B cell (primary cell): ENCODE measurements around the gene SHMT2. TPM values are rescaled to one million over a fixed set of nuclear protein-coding genes. Genes with fewer than 3 reads are reported as not detected.

Experiments used
- ATAC-seq: fragments of 200-7000 bp; cut with Tn5 transposase; one replicate; pipeline ENCODE4 v1.10.0; 2021; ENCODE audit warnings: low read depth, mild to moderate bottlenecking, moderate number of reproducible peaks, moderate library complexity
- CTCF ChIA-PET: fragments of 350-600 bp; sonication (Branson Sonifier 250); formaldehyde crosslinking; loops from one replicate; lab custom pipeline; 2021; ENCODE audit warnings: antibody characterized with exemption, inconsistent platforms; lab: Charles Lee
- POLR2A ChIA-PET: fragments of 350-600 bp; sonication (Branson Sonifier 250); formaldehyde crosslinking; loops from one replicate; lab custom pipeline; 2021; ENCODE audit warnings: antibody characterized with exemption; lab: Charles Lee
- DNase-seq: peaks from one replicate; pipeline ENCODE4 v3.0.0; 2013
- H2AFZ ChIP-seq: 2 replicates; pipeline ENCODE4 v1.6.1; 2012; ENCODE audit warnings: mild to moderate bottlenecking, low read depth, low read length; ENCODE audit not compliant: insufficient read depth, poor library complexity, severe bottlenecking
- H3K27ac ChIP-seq, 2 donors: 1 replicate in 1 of 2; 2 replicates in 1 of 2; pipeline ENCODE4 v1.5.1; 2012 to 2013; ENCODE audit warnings: low read length in 2 of 2, mild to moderate bottlenecking in 2 of 2, moderate library complexity in 1 of 2
- H3K27me3 ChIP-seq, 4 experiments: fragments of 200-600 bp in 1 of 4; sonication (generic) in 1 of 4; replicated peaks in 1 of 4; 1 replicate in 2 of 4; 2 replicates in 2 of 4; pipeline versions ENCODE4 v1.6.1 to v1.7.0; 2013 to 2016; ENCODE audit warnings: low read length in 3 of 4, mild to moderate bottlenecking in 2 of 4, mixed read lengths in 1 of 4, moderate library complexity in 1 of 4; ENCODE audit not compliant: insufficient read depth in 4 of 4, control insufficient read depth in 3 of 4; ENCODE audit errors: control extremely low read depth in 1 of 4
- H3K36me3 ChIP-seq, 2 experiments: replicated peaks in 1 of 2; 1 replicate in 1 of 2; 2 replicates in 1 of 2; pipeline versions ENCODE4 v1.6.1 to v1.7.1; 2013; ENCODE audit warnings: low read length in 1 of 2; ENCODE audit not compliant: insufficient read depth in 2 of 2, control insufficient read depth in 1 of 2; ENCODE audit errors: control extremely low read depth in 1 of 2, extremely low read depth in 1 of 2
- H3K4me1 ChIP-seq, 2 donors: fragments of 200-600 bp in 1 of 2; sonication (generic) in 1 of 2; 1 replicate in 1 of 2; 2 replicates in 1 of 2; pipeline versions ENCODE4 v1.5.1 to v1.6.1; 2013 to 2017; ENCODE audit warnings: low read length in 2 of 2; ENCODE audit not compliant: control insufficient read depth in 2 of 2, insufficient read depth in 2 of 2
- H3K4me2 ChIP-seq: replicated peaks from 2 replicates; pipeline ENCODE3; 2012; ENCODE audit warnings: mild to moderate bottlenecking, low read depth, low read length; ENCODE audit not compliant: poor library complexity, severe bottlenecking
- H3K4me3 ChIP-seq, 5 experiments: fragments of 200-600 bp in 1 of 5; sonication (generic) in 1 of 5; 1 replicate in 3 of 5; 2 replicates in 2 of 5; pipeline versions ENCODE4 v1.5.1 to v1.7.0; 2011 to 2016; ENCODE audit warnings: low read length in 4 of 5, mild to moderate bottlenecking in 4 of 5, low read depth in 2 of 5, control low read depth in 1 of 5, moderate library complexity in 1 of 5; ENCODE audit not compliant: insufficient read depth in 1 of 5; ENCODE audit errors: control extremely low read depth in 1 of 5, extremely low read depth in 1 of 5
- H3K79me2 ChIP-seq: fragments of 200-600 bp; sonication (generic); one replicate; pipeline ENCODE4 v1.6.0; 2016; ENCODE audit warnings: low read length; ENCODE audit not compliant: control insufficient read depth, insufficient read depth
- H3K9ac ChIP-seq: fragments of 200-600 bp; sonication (generic); 2 replicates; pipeline ENCODE4 v1.6.1; 2017; ENCODE audit warnings: mild to moderate bottlenecking, low read length, moderate library complexity
- H3K9me3 ChIP-seq, 3 donors: one replicate each; pipeline versions ENCODE4 v1.6.1 to v1.7.1; 2013; ENCODE audit warnings: low read length in 2 of 3; ENCODE audit not compliant: control insufficient read depth in 2 of 3, insufficient read depth in 1 of 3; ENCODE audit errors: control extremely low read depth in 1 of 3
- H4K20me1 ChIP-seq: 2 replicates; pipeline ENCODE4 v1.6.0; 2012; ENCODE audit warnings: mild to moderate bottlenecking, low read length; ENCODE audit not compliant: insufficient read depth, control insufficient read depth, poor library complexity, severe bottlenecking
- H3K27ac Mint-ChIP-seq: one replicate; pipeline ENCODE4 v1.8.0; 2021; ENCODE audit warnings: mixed read lengths
- H3K27me3 Mint-ChIP-seq: one replicate; pipeline ENCODE4 v1.8.0; 2021; ENCODE audit warnings: mixed read lengths
- H3K4me1 Mint-ChIP-seq: one replicate; pipeline ENCODE4 v1.8.0; 2021; ENCODE audit warnings: mixed read lengths
- H3K4me3 Mint-ChIP-seq: one replicate; pipeline ENCODE4 v1.8.0; 2021; ENCODE audit warnings: mixed read lengths
- H3K9me3 Mint-ChIP-seq: one replicate; pipeline ENCODE4 v1.8.0; 2022; ENCODE audit warnings: mixed read lengths; ENCODE audit not compliant: insufficient read depth
- CTCF ChIP-seq: fragments of 200-600 bp; IDR thresholded peaks from one replicate; pipeline ENCODE4 v1.8.0; 2022; ENCODE audit warnings: antibody characterized with exemption, mild to moderate bottlenecking
- EZH2 ChIP-seq: IDR thresholded peaks from 2 replicates; pipeline ENCODE4 v1.6.1; 2012; ENCODE audit warnings: borderline replicate concordance, low read depth, mild to moderate bottlenecking, moderate library complexity, low read length; ENCODE audit not compliant: insufficient read depth, poor library complexity, severe bottlenecking
- WGBS: methylation state at CpG from one replicate; pipeline ENCODE4 v1.1.5; 2013; ENCODE audit warnings: missing lambda C conversion rate; ENCODE audit not compliant: insufficient coverage; 5-methylcytosine and 5-hydroxymethylcytosine counted together
- intact Hi-C: fragments of 100-400 bp; cut with micrococcal nuclease; formaldehyde crosslinking; loops from one replicate; pipeline ENCODE4 v1.10.0; 2022
- polyA plus RNA-seq: library from polyadenylated mRNA; depleted of rRNA; stranded (reverse); fragments of >200 nt; gene quantifications from 2 replicates; pipeline ENCODE4 v1.2.3, GENCODE V29; 2012
- total RNA-seq, 2 donors: library from RNA; stranded (reverse); fragments of 120-200 nt in 1 of 2; gene quantifications; 1 replicate in 1 of 2; 2 replicates in 1 of 2; pipeline versions ENCODE4 v1.2.3 to v1.2.4, GENCODE V29; 2013 to 2022

SHMT2 gene
- total and polyA plus RNA-seq, 2 donors (not counting 1 experiment from before 2014, with no cell fraction given), result 166 to 236 TPM

GRCh38 chr12:57187222-57188089 is 42.1 kb upstream of the SHMT2 start:
- H3K9ac ChIP-seq, result no peak overlapping the region
- H4K20me1 ChIP-seq, result no peaks in the 10 kb centered on the region
- no peaks in the 10 kb centered on the region for H3K9me3 Mint-ChIP-seq
- 86% methylated on average over 21 of the region's 21 CpGs for WGBS
- H3K4me3 Mint-ChIP-seq, result no peak overlapping the region
- H3K27me3 ChIP-seq, result no peaks in the 10 kb centered on the region
- intact Hi-C loops, result no loop called here
- POLR2A ChIA-PET, result no interaction called here
- no peaks in the 10 kb centered on the region for H3K27me3 Mint-ChIP-seq
- H3K27ac ChIP-seq, result no peak overlapping the region
- H3K36me3 ChIP-seq, result no peaks in the 10 kb centered on the region
- no peak for ATAC-seq
- H3K79me2 ChIP-seq, result no peaks in the 10 kb centered on the region
- peaks cover 5% of the 10 kb centered on the region for H3K4me1 Mint-ChIP-seq
- CTCF ChIA-PET, result interaction anchor here (0.5 to 2.4 kb wide), 8 partner anchors 14 to 236 kb away, joined by 3 to 9 read pairs (median 3); partner anchors contain the start of gene LRP1
- H3K27ac Mint-ChIP-seq, result no peak overlapping the region
- H2AFZ ChIP-seq, result no peak overlapping the region
- no peak for DNase-seq
- H3K9me3 ChIP-seq, result no peaks in the 10 kb centered on the region
- TF ChIP-seq CTCF (no peak), EZH2 (no peak)
- peaks cover 0 to 6% of the 10 kb centered on the region in 2 donors for H3K4me1 ChIP-seq
- H3K4me3 ChIP-seq, result no peak overlapping the region
- no peak overlapping the region for H3K4me2 ChIP-seq

- peaks cover 1% of the 10 kb centered on the region for H3K4me1 Mint-ChIP-seq
- no peak overlapping the region for H3K4me2 ChIP-seq
- ATAC-seq (no peak), DNase-seq (no peak)
- H3K27ac ChIP-seq, result no peak overlapping the region
- no peak overlapping the region for H3K4me3 ChIP-seq
- peaks cover 0 to 2% of the 10 kb centered on the region in 2 donors for H3K4me1 ChIP-seq
- TF ChIP-seq EZH2 (no peak), CTCF (no peak)
- no peaks in the 10 kb centered on the region for H4K20me1 ChIP-seq
- no peaks in the 10 kb centered on the region for H3K27me3 Mint-ChIP-seq
- 94% methylated on average over 7 of the region's 8 CpGs for WGBS
- no peaks in the 10 kb centered on the region for H3K9me3 ChIP-seq
- CTCF ChIA-PET, result interaction anchor here (1.0 to 2.4 kb wide), 5 partner anchors 15 to 118 kb away, joined by 3 to 9 read pairs (median 7); partner anchors contain the start of gene LRP1
- no peak overlapping the region for H3K9ac ChIP-seq
- H3K79me2 ChIP-seq, result no peaks in the 10 kb centered on the region
- intact Hi-C loops, result no loop called here
- no peak overlapping the region for H2AFZ ChIP-seq
- H3K27ac Mint-ChIP-seq, result no peak overlapping the region
- H3K36me3 ChIP-seq, result no peaks in the 10 kb centered on the region
- no peaks in the 10 kb centered on the region for H3K9me3 Mint-ChIP-seq
- H3K4me3 Mint-ChIP-seq, result no peak overlapping the region
- no peaks in the 10 kb centered on the region for H3K27me3 ChIP-seq
- POLR2A ChIA-PET, result no interaction called here
These were observed 41.5 kb upstream of the SHMT2 start for GRCh38 chr12:57188090-57188425.
